ENCODE measurements around the gene FCAMR. TPM values are rescaled to one million over a fixed set of nuclear protein-coding genes. Genes with fewer than 3 reads are reported as not detected.
"Not testable (repeated sequence)": the region's sequence is repeated elsewhere in the genome, so short reads cannot be mapped to it uniquely, and the experiment has no call there.

The FCAMR gene
- total and polyA plus RNA-seq, 5 experiments from 2014 or later: not detected

- H3K36me3 Mint-ChIP-seq: no peaks in the 10 kb centered on the region
- H3K27ac Mint-ChIP-seq: peak overlapping the region in 2 of 10 donors; percentile 1 to 43
- no peak overlapping the region for H3K4me3 Mint-ChIP-seq
- DNase-seq (peak in 8 of 10 donors; percentile 30 to 65 (median 42)), ATAC-seq (peak; percentile 66 to 67)
- POLR2A ChIA-PET: interaction anchor here (1.2 to 13.2 kb wide), 3 partner anchors 9 to 31 kb away, joined by 4 to 407 read pairs (median 256); partner anchors contain the start of gene FCMR
- no peaks in the 10 kb centered on the region for H3K27me3 Mint-ChIP-seq
- H3K4me1 Mint-ChIP-seq: peaks cover 15 to 30% (median 29%) of the 10 kb centered on the region in 4 donors
- H3K9me3 Mint-ChIP-seq: no peaks in the 10 kb centered on the region
Measured at GRCh38 chr1:206935491-206936067, 34.7 kb downstream of the FCAMR start.

DNA sequence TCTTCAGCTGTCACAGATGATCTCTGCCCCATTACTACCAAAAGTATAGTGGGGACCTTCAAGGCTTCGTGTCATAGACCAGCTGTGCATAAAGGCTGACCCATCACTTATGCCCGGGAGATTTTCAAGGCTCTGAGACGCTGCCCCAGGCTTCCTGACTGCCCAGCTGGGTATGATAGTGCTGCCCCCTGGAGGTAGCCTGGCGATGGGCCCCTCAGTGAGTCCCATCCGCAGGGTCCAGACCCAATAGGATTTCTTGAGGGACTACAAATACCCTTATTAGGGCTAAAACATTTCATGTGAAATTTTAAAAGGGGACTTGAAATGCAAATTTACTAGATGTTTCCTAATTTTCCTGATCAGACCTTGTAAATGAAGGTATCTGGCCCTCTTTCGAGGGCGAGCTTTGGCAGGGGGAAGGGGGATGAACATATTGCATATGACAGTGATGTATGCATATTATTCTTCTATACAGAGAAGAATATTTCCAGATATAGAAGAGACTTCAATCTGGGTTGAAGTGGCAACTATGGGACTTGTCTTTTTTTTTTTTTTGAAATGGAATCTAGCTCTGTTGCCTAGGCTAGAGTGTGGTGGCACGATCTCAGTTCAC, 36.8 kb downstream of the FCAMR start:
- ATAC-seq: peak; percentile 71 to 76
- no peaks in the 10 kb centered on the region for H3K9me3 Mint-ChIP-seq
- no peaks in the 10 kb centered on the region for H3K36me3 Mint-ChIP-seq
- peaks cover 24 to 48% (median 45%) of the 10 kb centered on the region in 4 donors for H3K4me1 Mint-ChIP-seq
- H3K27ac Mint-ChIP-seq: peak overlapping the region in 8 of 10 donors; percentile 50 to 83 (median 71)
- peak; percentile 46 to 85 (median 70) for DNase-seq
- H3K4me3 Mint-ChIP-seq: no peak overlapping the region
- POLR2A ChIA-PET: interaction anchor here (1.2 to 13.2 kb wide), 5 partner anchors 8 to 199 kb away, joined by 4 to 407 read pairs (median 7); partner anchors contain the start of gene FCMR
- H3K27me3 Mint-ChIP-seq: no peaks in the 10 kb centered on the region

GRCh38 chr1:206932177-206932576, 38.1 kb downstream of the FCAMR start:
- peak overlapping the region in 9 of 10 donors; percentile 28 to 98 (median 91) for H3K27ac Mint-ChIP-seq
- ATAC-seq: no peak
- no peak overlapping the region for H3K4me3 Mint-ChIP-seq
- H3K4me1 Mint-ChIP-seq: peaks cover 29 to 61% (median 56%) of the 10 kb centered on the region in 4 donors
- no peak for DNase-seq
- no peaks in the 10 kb centered on the region for H3K36me3 Mint-ChIP-seq
- POLR2A ChIA-PET: interaction anchor here (13.0 to 13.2 kb wide), 2 partner anchors 15 to 27 kb away, joined by 256 to 407 read pairs; partner anchors contain the start of gene FCMR
- no peaks in the 10 kb centered on the region for H3K27me3 Mint-ChIP-seq
- no peaks in the 10 kb centered on the region for H3K9me3 Mint-ChIP-seq

DNA sequence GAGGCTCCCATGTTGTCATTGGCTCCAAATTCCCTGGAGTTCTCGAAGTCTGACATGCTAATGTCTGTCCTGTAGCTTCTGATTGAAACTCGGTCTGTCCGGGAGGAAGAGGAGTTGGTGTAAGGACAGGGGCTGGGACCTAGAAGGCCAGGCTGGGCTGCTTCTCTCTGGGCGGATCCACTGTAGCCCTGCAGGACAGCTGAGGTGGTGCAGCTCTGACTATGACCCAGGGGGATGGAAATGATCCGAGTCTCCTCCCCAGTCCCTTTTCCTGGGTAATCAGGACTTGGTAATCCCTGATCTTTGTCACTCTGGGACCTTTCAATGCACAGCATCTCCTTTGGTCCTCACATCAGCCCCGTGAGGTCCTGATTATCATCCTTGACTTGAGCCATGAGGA, 38.6 kb downstream of the FCAMR start:
- H3K9me3 Mint-ChIP-seq: no peaks in the 10 kb centered on the region
- H3K27me3 Mint-ChIP-seq: no peaks in the 10 kb centered on the region
- peak overlapping the region in 1 of 10 donors; percentile 60 for H3K4me3 Mint-ChIP-seq
- POLR2A ChIA-PET: interaction anchor here (1.0 to 13.2 kb wide), 3 partner anchors 14 to 195 kb away, joined by 3 to 407 read pairs (median 256); partner anchors contain the start of gene FCMR
- ATAC-seq (no peak), DNase-seq (no peak)
- H3K36me3 Mint-ChIP-seq: no peaks in the 10 kb centered on the region
- peaks cover 29 to 64% (median 57%) of the 10 kb centered on the region in 4 donors for H3K4me1 Mint-ChIP-seq
- peak overlapping the region; percentile 5 to 98 (median 76) for H3K27ac Mint-ChIP-seq

DNA sequence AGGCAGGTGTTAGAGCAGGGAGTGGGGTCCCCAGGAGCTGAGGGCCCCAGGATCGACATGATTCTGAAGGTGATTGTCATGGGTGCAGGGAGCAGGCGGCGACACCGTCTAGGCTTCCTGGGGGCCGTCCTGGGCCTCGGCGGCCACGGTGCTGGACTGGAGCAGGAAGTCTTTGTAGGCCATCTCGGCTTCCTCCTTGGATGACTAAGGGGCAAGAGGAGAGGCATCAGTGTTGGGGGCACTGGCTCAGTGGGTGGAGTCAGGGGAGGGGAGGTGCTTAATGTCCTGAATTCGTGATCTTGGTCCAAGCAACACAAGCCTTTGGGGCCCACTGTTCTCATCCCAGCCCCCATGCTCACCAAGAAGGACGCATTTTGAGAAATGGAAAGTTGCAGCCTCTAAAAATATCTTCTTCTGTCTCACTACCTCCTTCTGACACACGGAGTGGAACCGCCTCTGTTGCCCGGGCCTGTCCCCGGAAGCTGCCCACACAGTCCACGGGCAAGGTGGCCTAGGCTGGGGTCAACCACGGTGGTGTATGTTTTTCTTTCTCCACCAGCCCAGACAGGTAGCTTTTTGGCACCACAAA, 40.0 kb downstream of the FCAMR start:
- Mint-ChIP-seq H3K9me3 (no peaks in the 10 kb centered on the region), H3K4me1 (peaks cover 29 to 64% (median 57%) of the 10 kb centered on the region in 4 donors), H3K27ac (peak overlapping the region; percentile 90 to 98 (median 93)), H3K4me3 (peak overlapping the region; percentile 4 to 84 (median 60)), H3K27me3 (no peaks in the 10 kb centered on the region), H3K36me3 (no peaks in the 10 kb centered on the region)
- POLR2A ChIA-PET: interaction anchor here (1.0 to 13.2 kb wide), 3 partner anchors 13 to 193 kb away, joined by 3 to 407 read pairs (median 256); partner anchors contain the start of gene FCMR
- ATAC-seq (peak; percentile 11 to 28), DNase-seq (peak in 2 of 10 donors; percentile 46 to 68)

DNA sequence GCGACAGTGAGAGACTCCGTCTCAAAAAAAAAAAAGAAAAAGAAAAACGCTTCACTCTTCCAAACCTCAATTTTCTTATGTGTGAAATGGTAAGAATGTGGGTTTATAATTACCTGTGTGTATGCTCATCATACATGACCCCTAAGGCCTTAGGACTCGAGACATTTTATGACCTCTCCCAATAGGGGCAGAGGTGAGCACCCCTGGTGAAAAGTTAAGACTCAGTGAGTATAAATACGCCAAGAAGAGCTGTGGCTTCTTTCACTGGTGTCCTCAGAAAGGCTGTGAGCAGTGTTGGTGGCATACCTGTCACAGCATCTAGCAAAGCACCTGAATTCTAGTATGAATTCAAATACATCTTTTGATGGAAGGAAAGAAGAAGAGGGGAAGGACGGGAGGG, 40.7 kb downstream of the FCAMR start:
- POLR2A ChIA-PET: interaction anchor here (1.1 to 13.2 kb wide), 3 partner anchors 9 to 25 kb away, joined by 6 to 407 read pairs (median 256); partner anchors contain the start of gene FCMR
- Mint-ChIP-seq H3K4me3 (peak overlapping the region in 9 of 10 donors; percentile 52 to 84 (median 70)), H3K27me3 (no peaks in the 10 kb centered on the region), H3K36me3 (no peaks in the 10 kb centered on the region), H3K4me1 (peaks cover 29 to 64% (median 57%) of the 10 kb centered on the region in 4 donors), H3K27ac (peak overlapping the region; percentile 90 to 98 (median 93)), H3K9me3 (no peaks in the 10 kb centered on the region)
- ATAC-seq: peak; percentile 9 to 18
- DNase-seq: no peak

DNA sequence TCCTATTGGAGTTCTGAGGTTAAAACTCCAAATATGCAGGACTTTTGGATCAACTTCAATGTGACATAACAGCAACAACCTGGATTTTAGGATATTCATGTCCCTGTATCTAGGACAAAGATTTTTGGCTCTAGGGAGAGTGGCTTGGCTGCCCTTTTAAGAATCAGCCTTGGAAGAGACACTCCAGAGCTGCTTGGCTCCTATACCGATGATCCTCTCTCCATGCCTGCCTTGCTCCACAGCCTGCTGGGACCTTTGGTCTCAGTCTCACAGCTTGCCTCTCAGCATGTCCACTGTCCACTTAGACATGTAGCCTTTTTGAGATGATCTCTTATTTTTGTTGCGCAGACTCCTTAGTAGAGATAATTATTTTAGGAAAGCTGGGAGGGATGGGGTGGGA, 44.0 kb downstream of the FCAMR start:
- DNase-seq: no peak
- Mint-ChIP-seq H3K27ac (peak overlapping the region in 4 of 10 donors; percentile 64 to 81 (median 70)), H3K4me3 (no peak overlapping the region)

GRCh38 chr1:206925106-206925736, 45.0 kb downstream of the FCAMR start:
- peaks cover 8 to 14% (median 8%) of the 10 kb centered on the region in 3 donors for H3K36me3 Mint-ChIP-seq
- peaks cover 18 to 40% (median 28%) of the 10 kb centered on the region in 4 donors for H3K4me1 Mint-ChIP-seq
- ATAC-seq: peak; percentile 48 to 52
- H3K27ac Mint-ChIP-seq: no peak overlapping the region
- POLR2A ChIA-PET: interaction anchor here (0.7 to 13.2 kb wide), 7 partner anchors 8 to 210 kb away, joined by 3 to 407 read pairs (median 3); partner anchors contain the start of genes FCMR, PFKFB2 and PIGR
- H3K9me3 Mint-ChIP-seq: no peaks in the 10 kb centered on the region
- peak in 9 of 10 donors; percentile 47 to 81 (median 66) for DNase-seq
- H3K27me3 Mint-ChIP-seq: no peaks in the 10 kb centered on the region
- H3K4me3 Mint-ChIP-seq: no peak overlapping the region

More for the DNA sequence above, 44.0 kb downstream of the FCAMR start:
- Mint-ChIP-seq H3K9me3 (no peaks in the 10 kb centered on the region), H3K27me3 (no peaks in the 10 kb centered on the region), H3K36me3 (peaks cover 0 to 3% (median 0%) of the 10 kb centered on the region in 3 donors), H3K4me1 (peaks cover 19 to 47% (median 37%) of the 10 kb centered on the region in 4 donors)
- no peak for ATAC-seq
- POLR2A ChIA-PET: interaction anchor here (0.6 to 13.2 kb wide), 6 partner anchors 9 to 224 kb away, joined by 3 to 407 read pairs (median 6); partner anchors contain the start of gene FCMR

DNA sequence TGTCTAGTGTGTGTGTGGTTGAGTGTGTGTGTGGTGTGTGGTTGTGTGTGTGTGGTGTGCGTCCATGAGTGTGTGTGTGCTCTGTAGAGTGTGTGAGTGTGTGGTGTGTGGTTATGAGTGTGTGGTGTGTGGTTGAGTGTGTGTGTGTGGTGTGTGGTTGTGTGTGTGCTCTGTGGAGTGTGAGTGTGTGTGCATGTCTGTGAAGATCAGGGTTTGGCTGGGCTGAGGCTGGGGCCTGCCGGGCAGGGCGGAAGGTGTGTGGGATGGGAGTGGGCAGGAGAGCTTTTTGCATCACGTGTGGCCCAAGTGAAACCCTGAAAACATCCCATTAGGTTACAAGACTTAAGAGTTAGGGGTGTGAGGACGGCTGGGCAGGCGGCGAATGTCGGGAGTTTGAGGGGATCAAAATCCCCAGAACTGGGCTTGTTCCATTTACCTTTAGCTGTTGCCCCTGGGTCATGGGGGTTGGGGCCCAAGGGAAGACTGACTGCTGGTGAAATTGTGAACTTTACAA, 45.6 kb downstream of the FCAMR start:
- peaks cover 14 to 20% (median 14%) of the 10 kb centered on the region in 3 donors for H3K36me3 Mint-ChIP-seq
- H3K4me3 Mint-ChIP-seq: no peak overlapping the region
- no peaks in the 10 kb centered on the region for H3K9me3 Mint-ChIP-seq
- DNase-seq (no peak), ATAC-seq (peak in 1 of 2 donors; percentile 0)
- no peaks in the 10 kb centered on the region for H3K27me3 Mint-ChIP-seq
- POLR2A ChIA-PET: interaction anchor here (0.8 to 13.2 kb wide), 6 partner anchors 7 to 185 kb away, joined by 3 to 407 read pairs (median 5); partner anchors contain the start of genes FCMR, PFKFB2 and PIGR
- H3K4me1 Mint-ChIP-seq: peaks cover 15 to 37% (median 24%) of the 10 kb centered on the region in 4 donors
- H3K27ac Mint-ChIP-seq: no peak overlapping the region

DNA sequence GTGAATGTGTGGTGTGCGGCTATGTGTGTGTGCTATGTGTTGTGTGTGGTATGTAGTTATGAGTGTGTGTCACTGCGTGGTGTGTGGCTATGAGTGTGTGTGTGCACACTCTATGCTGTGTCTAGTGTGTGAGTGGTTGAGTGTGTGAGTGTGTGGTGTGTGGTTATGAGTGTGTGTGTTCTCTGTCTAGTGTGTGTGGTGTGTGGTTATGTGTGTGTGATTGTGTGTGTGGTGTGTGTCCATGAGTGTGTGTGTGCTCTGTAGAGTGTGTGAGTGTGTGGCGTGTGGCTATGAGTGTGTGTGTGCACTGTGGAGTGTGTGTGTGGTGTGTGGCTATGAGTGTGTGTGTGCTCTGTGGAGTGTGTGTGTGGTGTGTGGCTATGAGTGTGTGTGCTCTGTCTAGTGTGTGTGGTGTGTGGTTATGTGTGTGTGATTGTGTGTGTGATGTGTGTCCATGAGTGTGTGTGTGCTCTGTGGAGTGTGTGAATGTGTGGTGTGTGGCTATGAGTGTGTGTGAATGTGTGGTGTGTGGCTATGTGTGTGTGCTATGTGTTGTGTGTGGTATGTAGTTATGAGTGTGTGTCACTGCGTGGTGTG, 46.2 kb downstream of the FCAMR start:
- DNase-seq, H3K27me3 Mint-ChIP-seq, H3K27ac Mint-ChIP-seq, H3K4me3 Mint-ChIP-seq, H3K9me3 Mint-ChIP-seq, ATAC-seq: not testable (repeated sequence)
- POLR2A ChIA-PET: interaction anchor here (1.5 to 13.2 kb wide), 5 partner anchors 7 to 22 kb away, joined by 7 to 562 read pairs (median 256); partner anchors contain the start of genes FCMR and IL24
- peaks cover 10 to 37% (median 21%) of the 10 kb centered on the region in 4 donors for H3K4me1 Mint-ChIP-seq
- H3K36me3 Mint-ChIP-seq: peaks cover 17 to 21% (median 20%) of the 10 kb centered on the region in 3 donors

Measured in naive thymus-derived CD8-positive, alpha-beta T cell (primary cell).